Skeletal muscle cell (primary cell): ENCODE data around the gene DIAPH2.
"Not testable (repeated sequence)": the region's sequence is repeated elsewhere in the genome, so short reads cannot be mapped to it uniquely, and the experiment has no call there.

Experiments used
- DNase-seq: peaks from one replicate; pipeline ENCODE4 v3.0.0-alpha.2; 2010; ENCODE audit warnings: low read depth
- H3K4me3 ChIP-seq: 2 replicates; pipeline ENCODE4 v1.5.1; 2011; ENCODE audit warnings: low read depth, mild to moderate bottlenecking, control low read depth, low read length, moderate library complexity

DIAPH2 gene

DNA sequence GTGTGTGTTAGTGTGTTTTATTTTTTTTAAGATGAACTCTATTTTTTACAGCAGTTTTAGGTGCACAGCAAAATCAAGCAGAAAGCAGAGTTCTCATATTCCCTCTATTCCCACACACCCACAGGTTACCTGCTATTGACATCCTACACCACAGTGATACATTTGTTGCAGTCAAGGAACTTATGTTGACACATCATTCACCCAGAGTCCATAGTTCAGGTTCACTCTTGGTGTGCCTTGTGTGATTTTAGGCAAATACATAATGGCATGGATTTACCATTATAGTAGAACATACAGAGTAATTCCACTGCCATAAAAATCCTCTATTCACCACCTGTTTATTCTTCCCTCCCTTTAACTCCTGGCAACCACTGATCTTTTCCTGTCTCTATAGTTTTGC lies 28.7 kb downstream of the DIAPH2 start:
- DNase-seq, result no peak
- H3K4me3 ChIP-seq, result no peak overlapping the region

DNA sequence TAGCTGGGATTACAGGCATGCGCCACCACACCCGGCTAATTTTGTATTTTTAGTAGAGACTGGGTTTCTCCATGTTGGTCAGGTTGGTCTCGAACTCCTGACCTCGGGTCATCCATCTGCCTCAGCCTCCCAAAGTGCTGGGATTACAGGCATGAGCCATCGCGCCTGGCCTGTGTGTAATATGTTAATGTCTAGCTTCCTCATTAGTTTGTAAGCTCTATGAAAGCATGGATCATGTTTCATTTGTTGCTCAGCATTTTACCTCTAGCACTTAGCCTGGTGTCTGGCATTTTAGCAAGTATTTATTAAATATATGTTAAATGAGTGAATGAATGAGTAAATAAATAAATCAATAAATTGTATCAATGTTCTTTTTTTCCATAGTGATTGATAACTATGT lies 29.8 kb downstream of the DIAPH2 start:
- not testable (repeated sequence) for DNase-seq, H3K4me3 ChIP-seq

DNA sequence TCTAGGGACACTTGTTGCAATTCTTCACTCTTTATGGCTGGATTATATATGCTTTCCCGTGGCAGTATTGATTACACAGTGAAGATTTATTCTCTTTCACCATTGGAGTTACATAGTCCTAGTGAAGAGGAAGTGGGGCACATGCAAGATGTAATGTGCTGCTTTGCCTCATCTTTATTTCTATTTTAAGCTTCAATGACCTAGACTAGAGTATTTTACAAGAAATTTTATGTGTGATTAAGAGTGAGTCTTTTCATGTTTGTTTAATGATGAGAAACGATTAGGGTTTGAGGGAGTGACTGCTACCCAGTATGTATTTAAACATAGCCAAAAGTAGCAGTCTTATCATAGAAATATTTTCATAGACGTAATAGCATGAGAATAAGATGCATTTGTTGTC lies 30.8 kb downstream of the DIAPH2 start:
- H3K4me3 ChIP-seq, result no peak overlapping the region
- no peak for DNase-seq

DNA sequence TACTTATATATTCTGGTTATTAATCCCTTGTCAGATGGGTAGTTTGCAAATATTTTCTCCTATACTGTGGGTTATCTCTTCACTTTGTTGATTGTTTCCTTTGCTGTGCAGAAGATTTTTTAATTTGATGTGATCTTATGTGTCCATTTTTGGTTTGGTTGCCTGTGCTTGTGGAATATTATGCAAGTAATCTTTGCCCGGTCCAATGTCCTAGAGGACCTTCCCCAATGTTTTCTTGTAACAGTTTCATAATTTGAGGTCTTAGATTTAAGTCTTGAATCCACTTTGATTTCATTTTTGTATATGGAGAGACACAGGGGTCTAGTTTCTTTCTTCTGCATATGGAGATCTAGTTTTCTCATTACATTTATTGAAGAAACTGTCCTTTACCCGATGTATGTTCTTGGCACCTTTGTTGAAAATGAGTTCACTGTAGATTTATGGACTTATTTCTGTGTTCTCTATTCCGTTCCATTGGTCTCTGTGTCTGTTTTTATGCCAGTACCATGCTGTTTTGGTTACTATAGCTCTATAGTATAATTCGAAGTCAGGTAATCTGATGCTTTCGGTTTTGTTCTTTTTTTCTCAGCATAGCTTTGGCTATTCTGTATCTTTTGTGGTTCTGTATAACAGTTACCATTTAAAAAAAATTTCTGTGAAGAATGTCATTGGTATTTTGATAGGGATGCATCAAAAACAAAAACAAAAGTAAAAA lies 34.7 kb downstream of the DIAPH2 start:
- DNase-seq, result no peak

GRCh38 chrX:96721354-96721753 lies 36.7 kb downstream of the DIAPH2 start:
- no peak overlapping the region for H3K4me3 ChIP-seq
- no peak for DNase-seq

More for the DNA sequence above, 34.7 kb downstream of the DIAPH2 start:
- no peak overlapping the region for H3K4me3 ChIP-seq

- DNase-seq, result no peak
- H3K4me3 ChIP-seq, result no peak overlapping the region
Measured at GRCh38 chrX:96722781-96723180, 38.1 kb downstream of the DIAPH2 start.

- DNase-seq, result no peak
- H3K4me3 ChIP-seq, result no peak overlapping the region
Measured at GRCh38 chrX:96729053-96729452, 44.4 kb downstream of the DIAPH2 start.

GRCh38 chrX:96729868-96730643 lies 45.4 kb downstream of the DIAPH2 start:
- no peak for DNase-seq
- H3K4me3 ChIP-seq, result no peak overlapping the region

DNA sequence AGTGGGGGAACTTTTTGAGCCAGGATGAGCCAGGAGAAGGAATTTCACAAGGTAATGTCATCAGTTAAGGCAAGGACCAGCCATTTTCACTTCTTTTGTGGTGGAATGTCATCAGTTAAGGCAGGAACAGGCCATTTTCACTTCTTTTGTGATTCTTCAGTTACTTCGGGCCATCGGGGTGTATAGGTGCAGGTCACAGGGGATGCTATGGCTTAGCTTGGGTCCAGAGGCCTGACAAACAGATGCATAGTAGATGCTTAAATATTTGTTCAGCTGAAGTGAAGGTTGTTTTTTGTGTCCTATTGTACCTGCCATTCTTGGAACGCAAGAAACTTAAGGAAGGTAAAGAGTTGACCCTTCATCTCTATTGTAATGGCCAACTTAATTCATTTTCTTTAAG lies 46.4 kb downstream of the DIAPH2 start:
- not testable (repeated sequence) for DNase-seq, H3K4me3 ChIP-seq

- no peak for DNase-seq
- no peak overlapping the region for H3K4me3 ChIP-seq
Measured at GRCh38 chrX:96743367-96744073, 58.9 kb downstream of the DIAPH2 start.

GRCh38 chrX:96752781-96753180 lies 68.1 kb downstream of the DIAPH2 start:
- H3K4me3 ChIP-seq, result no peak overlapping the region
- DNase-seq, result no peak

- H3K4me3 ChIP-seq, result no peak overlapping the region
- DNase-seq, result no peak
Measured at GRCh38 chrX:96753230-96753629, 68.6 kb downstream of the DIAPH2 start.

DNA sequence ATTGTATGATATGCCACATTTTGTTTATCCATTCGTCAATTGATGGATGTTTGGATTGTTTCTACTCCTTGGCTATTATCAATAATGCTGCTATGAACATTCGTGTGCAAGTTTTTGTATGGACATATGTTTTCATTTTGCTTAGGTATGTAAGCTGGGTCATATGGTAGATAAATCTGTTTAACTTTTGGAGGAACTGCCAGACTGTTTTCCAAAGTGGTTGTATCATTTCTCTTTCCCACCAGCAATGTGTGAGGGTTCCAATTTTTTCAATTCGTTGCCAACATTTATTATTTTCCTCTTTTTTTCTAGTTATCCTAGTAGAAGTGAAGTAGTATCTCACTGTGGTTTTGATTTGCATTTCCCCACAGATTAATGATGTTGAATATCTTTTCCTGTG lies 71.8 kb downstream of the DIAPH2 start:
- no peak for DNase-seq

DNA sequence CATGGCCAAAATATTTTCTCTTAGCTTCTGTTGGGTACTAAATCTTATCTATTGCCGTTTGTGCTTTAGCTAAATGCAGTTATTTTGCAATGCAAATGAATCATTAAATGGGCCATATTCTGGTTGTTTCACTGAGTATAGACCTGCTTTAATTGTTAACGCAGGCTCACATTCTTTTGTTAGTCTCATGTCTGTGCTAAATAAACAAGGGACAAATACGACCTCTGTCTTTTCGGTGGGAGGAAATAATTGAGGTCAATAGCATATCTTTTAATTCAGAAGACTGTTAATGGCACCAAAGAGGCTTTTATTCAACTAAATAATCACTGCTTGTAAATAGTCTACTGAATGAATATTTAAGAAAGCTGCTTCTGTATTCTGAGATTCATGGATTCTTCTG lies 76.9 kb downstream of the DIAPH2 start:
- DNase-seq, result no peak
- no peak overlapping the region for H3K4me3 ChIP-seq

More for the DNA sequence above, 71.8 kb downstream of the DIAPH2 start:
- H3K4me3 ChIP-seq, result no peak overlapping the region

GRCh38 chrX:96763608-96764007 lies 79.0 kb downstream of the DIAPH2 start:
- no peak overlapping the region for H3K4me3 ChIP-seq
- no peak for DNase-seq

DNA sequence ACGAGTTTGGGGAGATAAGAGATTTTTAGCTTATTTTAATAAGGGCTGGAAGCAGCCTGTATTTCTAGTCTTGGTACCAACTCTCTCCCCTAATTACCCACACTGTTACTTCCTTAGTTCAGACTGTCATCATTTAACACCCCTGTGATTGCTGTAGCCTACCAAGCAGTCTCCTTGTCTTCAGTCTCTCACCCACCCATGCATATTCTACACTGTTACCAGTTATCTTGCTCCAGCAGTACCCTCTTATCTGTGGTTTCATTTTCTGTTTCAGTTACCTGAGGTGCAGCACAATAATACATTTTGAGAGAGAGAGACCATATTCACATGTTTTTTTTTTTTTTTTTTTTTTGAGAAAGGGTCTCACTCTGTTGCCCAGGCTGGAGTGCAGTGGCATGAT lies 80.2 kb downstream of the DIAPH2 start:
- no peak overlapping the region for H3K4me3 ChIP-seq
- no peak for DNase-seq

- DNase-seq, result no peak
- no peak overlapping the region for H3K4me3 ChIP-seq
Measured at GRCh38 chrX:96770315-96770714, 85.7 kb downstream of the DIAPH2 start.

- no peak overlapping the region for H3K4me3 ChIP-seq
- no peak for DNase-seq
Measured at GRCh38 chrX:96771486-96771885, 86.8 kb downstream of the DIAPH2 start.

DNA sequence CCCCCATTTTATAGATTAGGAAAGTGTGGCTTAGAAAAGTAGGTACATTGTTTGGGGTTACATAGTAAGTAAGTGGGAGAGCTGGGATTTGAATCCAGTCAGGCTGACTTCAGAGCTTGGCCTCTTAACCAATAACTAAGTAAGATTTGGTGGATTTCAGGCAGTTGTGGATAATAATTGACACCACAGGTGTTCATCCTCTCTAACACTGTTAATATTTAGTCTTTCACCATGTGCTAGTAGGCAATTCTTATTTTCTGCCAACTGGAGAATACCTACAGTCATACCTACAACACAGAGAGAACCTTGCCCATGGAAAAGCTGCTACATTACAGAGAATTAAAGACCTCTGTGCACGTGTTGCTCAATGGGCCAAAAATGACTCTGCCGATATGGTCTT lies 89.5 kb downstream of the DIAPH2 start:
- no peak for DNase-seq
- no peak overlapping the region for H3K4me3 ChIP-seq

DNA sequence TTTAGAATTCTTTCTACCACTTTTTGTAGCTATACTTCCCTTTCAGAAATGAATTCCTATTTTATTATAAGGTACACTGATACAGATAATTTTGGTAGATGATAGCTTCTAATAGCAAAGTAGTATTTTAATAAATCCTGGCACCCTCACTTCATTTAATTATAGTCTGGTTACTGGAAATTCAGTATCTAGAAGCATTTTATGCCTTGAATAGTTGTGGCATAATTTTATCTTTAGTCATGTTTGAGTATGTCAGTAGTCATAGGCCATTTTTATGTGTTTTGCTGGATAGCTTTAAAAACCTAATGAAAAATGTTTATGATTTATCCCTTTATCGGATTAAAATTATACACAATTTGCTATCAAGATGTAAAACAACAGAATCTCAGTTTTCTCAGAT lies 92.3 kb downstream of the DIAPH2 start:
- no peak for DNase-seq

More for the DNA sequence above, 92.3 kb downstream of the DIAPH2 start:
- H3K4me3 ChIP-seq, result no peak overlapping the region
